ENCODE data around the gene TENM4. TPM values are rescaled to one million over a fixed set of nuclear protein-coding genes. Genes with fewer than 3 reads are reported as not detected.

The TENM4 gene
- total and polyA plus RNA-seq, 2 of the 8 experiments (the other 6 are each of a cell fraction or from before 2014, with no cell fraction given), result 3.5 to 7.2 TPM

- H3K56ac ChIP-seq (replicated peaks; ENCODE audit: insufficient read length, low read depth, low read length), result no peak overlapping the region
Measured at GRCh38 chr11:79458709-79459108, 17.9 kb upstream of the TENM4 start.

More at GRCh38 chr11:79458709-79459108, 17.9 kb upstream of the TENM4 start:
- DNase-seq (ENCODE audit: low read depth in 1 of 2, low spot score in 2 of 2), result no peak
- Histone ChIP-seq H3K27ac (ENCODE audit: low read depth, low read length) (no peak overlapping the region), H2BK12ac (ENCODE audit: low read depth, low read length) (no peak overlapping the region), H3K9ac (replicated peaks in 1 of 4; ENCODE audit: extremely low read depth in 1 of 4, low read depth in 3 of 4, low read length in 3 of 4) (no peak overlapping the region), H3K4me1 (replicated peaks in 1 of 4; ENCODE audit: control insufficient read depth in 3 of 4, insufficient read depth in 4 of 4, low read length in 3 of 4) (no peaks in the 10 kb centered on the region; a peak in 1 of 7 replicates), H2BK5ac (ENCODE audit: low read depth, low read length) (no peak overlapping the region), H3K79me2 (ENCODE audit: control insufficient read depth in 1 of 2, insufficient read depth in 2 of 2, low read length in 2 of 2) (no peaks in the 10 kb centered on the region), H2BK20ac (ENCODE audit: low read length) (no peak overlapping the region), H4K91ac (replicated peaks; ENCODE audit: insufficient read length, low read length) (no peak overlapping the region), H3K4me2 (ENCODE audit: insufficient read depth in 1 of 2, low read depth in 2 of 2, low read length in 2 of 2) (no peak overlapping the region), H3K27me3 (replicated peaks in 1 of 4; ENCODE audit: control insufficient read depth in 3 of 4, extremely low read depth in 1 of 4, insufficient read depth in 3 of 4, low read length in 3 of 4) (no peaks in the 10 kb centered on the region), H2BK120ac (replicated peaks; ENCODE audit: low read depth, low read length) (no peak overlapping the region), H2AFZ (ENCODE audit: low read length) (no peak overlapping the region), H3K9me3 (ENCODE audit: insufficient read depth in 2 of 2, low read depth in 1 of 2, low read length in 1 of 2) (no peaks in the 10 kb centered on the region), H3K23ac (ENCODE audit: insufficient read length) (no peak overlapping the region), H3K18ac (ENCODE audit: extremely low read depth, low read length) (no peak overlapping the region), H3K23me2 (ENCODE audit: low read depth, low read length) (no peaks in the 10 kb centered on the region), H2AK5ac (ENCODE audit: low read depth, low read length) (no peak overlapping the region), H3K36me3 (ENCODE audit: control insufficient read depth in 2 of 4, insufficient read depth in 4 of 4, low read length in 3 of 4) (no peaks in the 10 kb centered on the region), H4K20me1 (replicated peaks in 1 of 2; ENCODE audit: control insufficient read depth in 1 of 2, insufficient read depth in 2 of 2, low read length in 2 of 2) (no peaks in the 10 kb centered on the region), H4K8ac (ENCODE audit: extremely low read depth, insufficient read depth, low read length) (no peak overlapping the region), H3K4me3 (ENCODE audit: extremely low read depth in 1 of 4, insufficient read depth in 2 of 4, low read depth in 3 of 4, low read length in 4 of 4) (no peak overlapping the region), H2BK15ac (ENCODE audit: low read length) (no peak overlapping the region), H3K14ac (ENCODE audit: insufficient read length) (no peak overlapping the region), H4K5ac (ENCODE audit: insufficient read length, low read depth, low read length) (no peak overlapping the region), H3K79me1 (ENCODE audit: low read depth, low read length) (no peaks in the 10 kb centered on the region), H3K4ac (replicated peaks; ENCODE audit: insufficient read length, low read depth, low read length) (no peak overlapping the region)
- POLR2A ChIA-PET (ENCODE audit: partially characterized antibody), result no interaction called here
- CTCF ChIA-PET (ENCODE audit: partially characterized antibody), result interaction anchor here (0.6 to 11.2 kb wide), 6 partner anchors 11 to 1035 kb away, joined by 3 to 136 read pairs (median 8); no protein-coding TSS in a partner anchor
- no peak for TF ChIP-seq E2F6 (IDR thresholded peaks at IDR 0.05)
- no peak for TF ChIP-seq SP2 (IDR thresholded peaks at IDR 0.05; ENCODE audit: low read length)
- no peak for TF ChIP-seq EP300 (IDR thresholded peaks at IDR 0.05; ENCODE audit: borderline replicate concordance in 1 of 2, low read depth in 2 of 2, low read length in 2 of 2)
- no peak for TF ChIP-seq SIX5 (IDR thresholded peaks at IDR 0.05; ENCODE audit: low read depth, low read length)
- TF ChIP-seq USF2 (IDR thresholded peaks at IDR 0.05; ENCODE audit: low read length), result no peak
- no peak for TF ChIP-seq RXRA (IDR thresholded peaks at IDR 0.05; ENCODE audit: insufficient read depth, low read depth, low read length)
- no peak for TF ChIP-seq SP4 (IDR thresholded peaks at IDR 0.05; ENCODE audit: low read length)
- no peak for FAIRE-seq
- WGBS, 2 experiments (ENCODE audit: extremely low coverage in 1 of 2, insufficient coverage in 1 of 2, insufficient read length in 1 of 2, insufficient replicate concordance in 2 of 2, low coverage in 1 of 2, low lambda C conversion rate in 2 of 2, missing lambda C conversion rate in 1 of 2), result 93% methylated on average over 5 of the region's 5 CpGs; no CpG with 5 or more reads in 1 of the 2 experiments
